Upper lobe of left lung (tissue), 4 donors: ENCODE results near the gene ITIH2.

ENCODE experiments used
- POLR2A ChIP-seq, 4 donors: fragments of 450-650 bp; IDR thresholded peaks; one replicate each; pipeline ENCODE4 v1.5.1; 2016 to 2017; ENCODE audit warnings: antibody characterized with exemption in 4 of 4, mild to moderate bottlenecking in 2 of 4
- TF ChIP-seq, protein P1 (sequence below), 6 experiments: fragments of 450-650 bp in 4 of 6; fragments of 200-600 bp in 2 of 6; sonication (generic) in 2 of 6; IDR thresholded peaks; one replicate each; pipeline ENCODE4 v1.5.1; 2016 to 2019; ENCODE audit warnings: antibody characterized with exemption in 6 of 6

- TF ChIP-seq, protein P1, sequence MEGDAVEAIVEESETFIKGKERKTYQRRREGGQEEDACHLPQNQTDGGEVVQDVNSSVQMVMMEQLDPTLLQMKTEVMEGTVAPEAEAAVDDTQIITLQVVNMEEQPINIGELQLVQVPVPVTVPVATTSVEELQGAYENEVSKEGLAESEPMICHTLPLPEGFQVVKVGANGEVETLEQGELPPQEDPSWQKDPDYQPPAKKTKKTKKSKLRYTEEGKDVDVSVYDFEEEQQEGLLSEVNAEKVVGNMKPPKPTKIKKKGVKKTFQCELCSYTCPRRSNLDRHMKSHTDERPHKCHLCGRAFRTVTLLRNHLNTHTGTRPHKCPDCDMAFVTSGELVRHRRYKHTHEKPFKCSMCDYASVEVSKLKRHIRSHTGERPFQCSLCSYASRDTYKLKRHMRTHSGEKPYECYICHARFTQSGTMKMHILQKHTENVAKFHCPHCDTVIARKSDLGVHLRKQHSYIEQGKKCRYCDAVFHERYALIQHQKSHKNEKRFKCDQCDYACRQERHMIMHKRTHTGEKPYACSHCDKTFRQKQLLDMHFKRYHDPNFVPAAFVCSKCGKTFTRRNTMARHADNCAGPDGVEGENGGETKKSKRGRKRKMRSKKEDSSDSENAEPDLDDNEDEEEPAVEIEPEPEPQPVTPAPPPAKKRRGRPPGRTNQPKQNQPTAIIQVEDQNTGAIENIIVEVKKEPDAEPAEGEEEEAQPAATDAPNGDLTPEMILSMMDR (IDR thresholded peaks at IDR 0.05), result no peak
- no peak for TF ChIP-seq POLR2A (IDR thresholded peaks at IDR 0.05)
Observed at GRCh38 chr10:7707858-7708622, 4.9 kb downstream of the ITIH2 start.
